HG02798 (cell line): ENCODE results near the gene USP17L13.
"Not testable (repeated sequence)": the region's sequence is repeated elsewhere in the genome, so short reads cannot be mapped to it uniquely, and the experiment has no call there.

Experiments used
- ATAC-seq: cut with Tn5 transposase; IDR thresholded peaks from one replicate; pipeline ENCODE4 v1.9.1; 2021; ENCODE audit warnings: mild to moderate bottlenecking; ENCODE audit not compliant: unreplicated experiment, poor library complexity

USP17L13 gene

GRCh38 chr4:9224596-9224995 is at the start of gene USP17L13:
USP17L13 (plus strand) TSS chr4:9224896; CDS start chr4:9224896, 0 bp downstream.
- not testable (repeated sequence) for ATAC-seq

DNA sequence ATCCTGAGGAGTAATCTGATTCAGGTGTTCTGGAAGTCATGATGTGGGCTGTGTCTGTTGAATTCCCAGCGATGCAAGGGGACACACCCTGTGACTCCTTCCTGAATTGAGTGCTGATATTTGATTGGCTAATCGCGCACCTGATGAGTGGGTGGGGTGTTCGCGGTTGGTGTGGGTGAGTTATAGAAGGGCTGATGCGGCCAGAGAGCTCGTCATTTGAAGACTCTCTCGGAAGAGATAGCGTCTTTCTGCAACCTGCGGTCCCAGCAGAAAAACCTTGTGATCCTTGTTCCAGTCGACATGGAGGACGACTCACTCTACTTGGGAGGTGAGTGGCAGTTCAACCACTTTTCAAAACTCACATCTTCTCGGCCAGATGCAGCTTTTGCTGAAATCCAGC is 14.3 kb upstream of the USP17L13 start, which contains the start of gene USP17L10:
TSS of gene USP17L10 (plus strand) at position 301 of the 400 bp plus-strand sequence. CDS start at position 301, 0 bp downstream.
- ATAC-seq, result not testable (repeated sequence)

GRCh38 chr4:9214701-9215100 is 10.0 kb upstream of the USP17L13 start:
- not testable (repeated sequence) for ATAC-seq

GRCh38 chr4:9215105-9215504 is 9.6 kb upstream of the USP17L13 start, which contains the start of gene USP17L11:
USP17L11 (plus strand) TSS chr4:9215405; CDS start chr4:9215405, 0 bp downstream.
- not testable (repeated sequence) for ATAC-seq

DNA sequence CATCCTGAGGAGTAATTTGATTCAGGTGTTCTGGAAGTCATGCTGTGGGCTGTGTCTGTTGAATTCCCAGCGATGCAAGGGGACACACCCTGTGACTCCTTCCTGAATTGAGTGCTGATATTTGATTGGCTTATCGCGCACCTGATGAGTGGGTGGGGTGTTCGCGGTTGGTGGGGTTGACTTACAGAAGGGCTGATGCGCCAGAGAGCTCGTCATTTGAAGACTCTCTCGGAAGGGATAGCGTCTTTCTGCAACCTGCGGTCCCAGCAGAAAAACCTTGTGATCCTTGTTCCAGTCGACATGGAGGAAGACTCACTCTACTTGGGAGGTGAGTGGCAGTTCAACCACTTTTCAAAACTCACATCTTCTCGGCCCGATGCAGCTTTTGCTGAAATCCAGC is 4.8 kb upstream of the USP17L13 start, which contains the start of gene USP17L12:
TSS of gene USP17L12 (plus strand) at position 301 of the 400 bp plus-strand sequence. CDS start at position 301, 0 bp downstream.
- ATAC-seq, result not testable (repeated sequence)

DNA sequence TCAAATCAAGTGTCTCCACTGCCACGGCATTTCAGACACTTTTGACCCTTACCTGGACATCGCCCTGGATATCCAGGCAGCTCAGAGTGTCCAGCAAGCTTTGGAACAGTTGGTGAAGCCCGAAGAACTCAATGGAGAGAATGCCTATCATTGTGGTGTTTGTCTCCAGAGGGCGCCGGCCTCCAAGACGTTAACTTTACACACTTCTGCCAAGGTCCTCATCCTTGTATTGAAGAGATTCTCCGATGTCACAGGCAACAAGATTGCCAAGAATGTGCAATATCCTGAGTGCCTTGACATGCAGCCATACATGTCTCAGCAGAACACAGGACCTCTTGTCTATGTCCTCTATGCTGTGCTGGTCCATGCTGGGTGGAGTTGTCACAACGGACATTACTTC is 5.6 kb downstream of the USP17L13 start:
- not testable (repeated sequence) for ATAC-seq

DNA sequence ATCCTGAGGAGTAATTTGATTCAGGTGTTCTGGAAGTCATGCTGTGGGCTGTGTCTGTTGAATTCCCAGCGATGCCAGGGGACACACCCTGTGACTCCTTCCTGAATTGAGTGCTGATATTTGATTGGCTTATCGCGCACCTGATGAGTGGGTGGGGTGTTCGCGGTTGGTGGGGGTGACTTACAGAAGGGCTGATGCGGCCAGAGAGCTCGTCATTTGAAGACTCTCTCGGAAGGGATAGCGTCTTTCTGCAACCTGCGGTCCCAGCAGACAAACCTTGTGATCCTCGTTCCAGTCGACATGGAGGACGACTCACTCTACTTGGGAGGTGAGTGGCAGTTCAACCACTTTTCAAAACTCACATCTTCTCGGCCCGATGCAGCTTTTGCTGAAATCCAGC is 9.4 kb downstream of the USP17L13 start, which contains the start of gene USP17L15:
TSS of gene USP17L15 (plus strand) at position 301 of the 400 bp plus-strand sequence. CDS start at position 301, 0 bp downstream.
- ATAC-seq, result not testable (repeated sequence)

GRCh38 chr4:9238461-9238860 is 13.8 kb downstream of the USP17L13 start:
- ATAC-seq, result not testable (repeated sequence)

DNA sequence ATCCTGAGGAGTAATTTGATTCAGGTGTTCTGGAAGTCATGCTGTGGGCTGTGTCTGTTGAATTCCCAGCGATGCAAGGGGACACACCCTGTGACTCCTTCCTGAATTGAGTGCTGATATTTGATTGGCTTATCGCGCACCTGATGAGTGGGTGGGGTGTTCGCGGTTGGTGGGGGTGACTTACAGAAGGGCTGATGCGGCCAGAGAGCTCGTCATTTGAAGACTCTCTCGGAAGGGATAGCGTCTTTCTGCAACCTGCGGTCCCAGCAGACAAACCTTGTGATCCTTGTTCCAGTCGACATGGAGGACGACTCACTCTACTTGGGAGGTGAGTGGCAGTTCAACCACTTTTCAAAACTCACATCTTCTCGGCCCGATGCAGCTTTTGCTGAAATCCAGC is 18.9 kb downstream of the USP17L13 start, which contains the start of gene USP17L17:
TSS of gene USP17L17 (plus strand) at position 301 of the 400 bp plus-strand sequence. CDS start at position 301, 0 bp downstream.
- ATAC-seq, result not testable (repeated sequence)

- not testable (repeated sequence) for ATAC-seq
These were observed 23.4 kb downstream of the USP17L13 start, which contains the start of gene USP17L18 for GRCh38 chr4:9247953-9248680. USP17L18 (plus strand) TSS chr4:9248630; CDS start chr4:9248630, 0 bp downstream.

- not testable (repeated sequence) for ATAC-seq
These were observed 28.4 kb downstream of the USP17L13 start, which contains the start of gene USP17L19 for GRCh38 chr4:9253078-9253477. USP17L19 (plus strand) TSS chr4:9253378; CDS start chr4:9253378, 0 bp downstream.

GRCh38 chr4:9257824-9258223 is 33.1 kb downstream of the USP17L13 start, which contains the start of gene USP17L20:
USP17L20 (plus strand) TSS chr4:9258124; CDS start chr4:9258124, 0 bp downstream.
- not testable (repeated sequence) for ATAC-seq

DNA sequence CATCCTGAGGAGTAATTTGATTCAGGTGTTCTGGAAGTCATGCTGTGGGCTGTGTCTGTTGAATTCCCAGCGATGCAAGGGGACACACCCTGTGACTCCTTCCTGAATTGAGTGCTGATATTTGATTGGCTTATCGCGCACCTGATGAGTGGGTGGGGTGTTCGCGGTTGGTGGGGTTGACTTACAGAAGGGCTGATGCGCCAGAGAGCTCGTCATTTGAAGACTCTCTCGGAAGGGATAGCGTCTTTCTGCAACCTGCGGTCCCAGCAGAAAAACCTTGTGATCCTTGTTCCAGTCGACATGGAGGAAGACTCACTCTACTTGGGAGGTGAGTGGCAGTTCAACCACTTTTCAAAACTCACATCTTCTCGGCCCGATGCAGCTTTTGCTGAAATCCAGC is 37.9 kb downstream of the USP17L13 start, which contains the start of gene USP17L21:
TSS of gene USP17L21 (plus strand) at position 301 of the 400 bp plus-strand sequence. CDS start at position 301, 0 bp downstream.
- ATAC-seq, result not testable (repeated sequence)

DNA sequence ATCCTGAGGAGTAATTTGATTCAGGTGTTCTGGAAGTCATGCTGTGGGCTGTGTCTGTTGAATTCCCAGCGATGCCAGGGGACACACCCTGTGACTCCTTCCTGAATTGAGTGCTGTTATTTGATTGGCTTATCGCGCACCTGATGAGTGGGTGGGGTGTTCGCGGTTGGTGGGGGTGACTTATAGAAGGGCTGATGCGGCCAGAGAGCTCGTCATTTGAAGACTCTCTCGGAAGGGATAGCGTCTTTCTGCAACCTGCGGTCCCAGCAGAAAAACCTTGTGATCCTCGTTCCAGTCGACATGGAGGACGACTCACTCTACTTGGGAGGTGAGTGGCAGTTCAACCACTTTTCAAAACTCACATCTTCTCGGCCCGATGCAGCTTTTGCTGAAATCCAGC is 42.6 kb downstream of the USP17L13 start, which contains the start of gene USP17L22:
TSS of gene USP17L22 (plus strand) at position 301 of the 400 bp plus-strand sequence. CDS start at position 301, 0 bp downstream.
- not testable (repeated sequence) for ATAC-seq

- ATAC-seq, result not testable (repeated sequence)
These were observed 47.0 kb downstream of the USP17L13 start for GRCh38 chr4:9271719-9272118.
